K562 (cell line): Measurements from ENCODE around the gene PTRH2. TPM values are rescaled to one million over a fixed set of nuclear protein-coding genes. Genes with fewer than 3 reads are reported as not detected.

Experiments
- MITF ChIP-seq: IDR thresholded peaks from 2 replicates; pipeline ENCODE4 v1.6.1; 2014; ENCODE audit warnings: antibody characterized with exemption
- NCOA6 ChIP-seq: fragments of 450-650 bp; IDR thresholded peaks from 2 replicates; pipeline ENCODE4 v1.6.1; 2017; ENCODE audit warnings: mild to moderate bottlenecking
- SMAD1 ChIP-seq: fragments of 150-350 bp; IDR thresholded peaks from 2 replicates; pipeline ENCODE4 v1.6.1; 2014; ENCODE audit warnings: low read length, low read depth; ENCODE audit not compliant: partially characterized antibody
- TBP ChIP-seq: optimal IDR thresholded peaks from 2 replicates; pipeline ENCODE3; 2011; ENCODE audit warnings: low read depth, low read length, improper control_type of control experiment
- UBTF ChIP-seq, 2 experiments: IDR thresholded peaks; 2 replicates each; pipeline ENCODE4 v1.6.1; 2012; ENCODE audit warnings: improper control_type of control experiment in 2 of 2, low read depth in 2 of 2, low read length in 2 of 2, borderline replicate concordance in 1 of 2
- USF1 ChIP-seq: sonication (generic); formaldehyde crosslinking; IDR thresholded peaks from 2 replicates; pipeline ENCODE4 v1.9.0; 2022; ENCODE audit warnings: mild to moderate bottlenecking, missing genetic modification reagents
- ZBTB11 ChIP-seq, 3 experiments: fragments of 200-800 bp in 1 of 3; fragments of 250-450 bp in 1 of 3; fragments of 450-650 bp in 1 of 3; sonication (Bioruptor Pico) in 1 of 3; sonication (Bioruptor generic) in 1 of 3; formaldehyde crosslinking in 1 of 3; IDR thresholded peaks; 2 replicates each; pipeline versions ENCODE4 v1.6.1 to v1.8.0; 2016 to 2022; ENCODE audit warnings: mild to moderate bottlenecking in 2 of 3, missing genetic modification characterization in 2 of 3, missing compliant biosample characterization in 1 of 3, moderate library complexity in 1 of 3
- ZC3H4 ChIP-seq: sonication (generic); formaldehyde crosslinking; IDR thresholded peaks from 2 replicates; pipeline ENCODE4 v1.9.0; 2021; ENCODE audit warnings: missing genetic modification reagents, borderline replicate concordance
- ZHX1 ChIP-seq: fragments of 150-350 bp; conservative IDR thresholded peaks from 2 replicates; pipeline ENCODE4 v1.6.1; 2014; ENCODE audit warnings: low read length
- ZNF512 ChIP-seq: IDR thresholded peaks from 2 replicates; pipeline ENCODE4 v1.6.1; 2016; ENCODE audit warnings: missing genetic modification characterization, missing compliant biosample characterization
- polyA plus RNA-seq, 8 experiments: library from polyadenylated mRNA; depleted of rRNA in 4 of 8; stranded (reverse) in 5 of 8; unstranded in 3 of 8; fragments of >200 nt; fragmentation: Nextera tagmentation in 2 of 8; fragmentation: Illumina TruSeq in 1 of 8; extraction: Ambion mirVana in 2 of 8; extraction: Trizol in 1 of 8; gene quantifications; 2 replicates each; pipeline versions ENCODE4 v1.2.1 to v1.2.3, GENCODE V29; 2011 to 2014; ENCODE audit warnings: inconsistent platforms in 1 of 8, missing spikeins in 1 of 8
- total RNA-seq, 7 experiments: library from RNA; depleted of rRNA in 6 of 7; stranded (reverse); fragments of >200 nt in 6 of 7; fragmentation: Illumina TruSeq in 2 of 7; extraction: Trizol in 2 of 7; gene quantifications; 2 replicates each; pipeline versions ENCODE4 v1.2.1 to v1.2.3, GENCODE V29; 2011 to 2021; ENCODE audit warnings: low replicate concordance in 1 of 7

PTRH2 gene
- total and polyA plus RNA-seq, 9 of the 15 experiments (the other 6 are each of a cell fraction or from before 2014, with no cell fraction given) = 53.1 to 210 (median 126) TPM

GRCh38 chr17:59707149-59707970 is at the start of gene PTRH2, which contains the start of gene VMP1 (continued):
- TF ChIP-seq SMAD1 (peak; percentile 85), ZNF512 (tag) (no peak), MITF (peak; percentile 13; the same call in 1 of the 2 replicates), ZC3H4 (no peak; the same call in 1 of the 2 replicates), ZBTB11 (CRISPR knock-in tag; IDR thresholded peaks at IDR 0.05) (peak; percentile 62 to 98 (median 96)), NCOA6 (no peak), ZHX1 (peak; percentile 64; the same call in 1 of the 2 replicates), UBTF (IDR thresholded peaks at IDR 0.05; ENCODE audit: borderline replicate concordance in 1 of 2, low read depth in 2 of 2, low read length in 2 of 2) (peak in 1 of 2 experiments; percentile 61; a peak in 1 of 4 replicates), USF1 (CRISPR knock-in tag) (no peak), TBP (peak; percentile 94)
